ENCODE measurements around the gene FKBP6. TPM values are rescaled to one million over a fixed set of nuclear protein-coding genes. Genes with fewer than 3 reads are reported as not detected.
"Not testable (repeated sequence)": the region's sequence is repeated elsewhere in the genome, so short reads cannot be mapped to it uniquely, and the experiment has no call there.

The FKBP6 gene
- total RNA-seq, 5 donors from 2014 or later (not counting 1 experiment from before 2014, with no cell fraction given), result not detected

GRCh38 chr7:73366127-73366526 is 38.2 kb downstream of the FKBP6 start:
- Histone ChIP-seq H3K27ac (ENCODE audit: low read length) (no peak overlapping the region), H3K4me1 (ENCODE audit: control insufficient read depth in 1 of 2, extremely low read depth in 1 of 2, insufficient read depth in 2 of 2, low read length in 2 of 2) (no peaks in the 10 kb centered on the region), H3K4me3 (ENCODE audit: control insufficient read depth in 1 of 2, extremely low read depth in 1 of 2, low read length in 1 of 2) (no peak overlapping the region), H3K27me3 (replicated peaks in 1 of 2; ENCODE audit: control insufficient read depth in 2 of 2, extremely low read depth in 1 of 2, insufficient read depth in 2 of 2, low read length in 1 of 2) (peaks cover 0 to 8% of the 10 kb centered on the region in 2 experiments), H3K9me3 (no peaks in the 10 kb centered on the region), H3K36me3 (ENCODE audit: control insufficient read depth in 2 of 2, extremely low read depth in 1 of 2, insufficient read depth in 1 of 2, low read length in 1 of 2) (no peaks in the 10 kb centered on the region)
- Mint-ChIP-seq H3K27me3 (peaks cover 3 to 8% of the 10 kb centered on the region in 2 donors), H3K27ac (no peak overlapping the region), H3K4me3 (no peak overlapping the region), H3K9me3 (no peaks in the 10 kb centered on the region), H3K4me1 (no peaks in the 10 kb centered on the region), H3K36me3 (no peaks in the 10 kb centered on the region)
- POLR2A ChIA-PET, result no interaction called here
- CTCF ChIA-PET, result no interaction called here
- DNase-seq, result no peak
- ATAC-seq (replicated peaks in 1 of 4), result no peak
- 89% methylated on average over 5 of the region's 11 CpGs for WGBS (ENCODE audit: insufficient coverage)

DNA sequence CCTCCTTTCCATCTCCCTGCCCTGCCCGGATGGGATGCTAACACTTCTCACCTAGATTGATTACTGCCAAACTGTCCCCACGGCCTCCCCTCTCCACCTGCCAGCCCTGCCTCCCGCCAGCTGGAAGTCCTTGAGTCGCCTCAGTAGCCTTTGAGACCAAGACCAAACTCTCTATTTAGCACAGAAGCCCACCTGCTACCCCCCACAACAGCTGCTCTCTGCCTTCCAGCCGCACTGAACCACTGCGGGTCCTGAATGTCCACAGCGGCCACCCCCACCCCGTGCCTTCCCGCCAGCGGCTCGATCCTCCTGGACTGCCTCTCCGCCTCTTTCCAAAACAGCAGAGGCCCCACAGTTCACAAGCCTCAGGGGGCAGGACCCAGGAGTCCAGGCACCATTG is 39.0 kb downstream of the FKBP6 start:
- Mint-ChIP-seq H3K9me3 (no peaks in the 10 kb centered on the region), H3K4me3 (no peak overlapping the region), H3K4me1 (no peaks in the 10 kb centered on the region), H3K36me3 (no peaks in the 10 kb centered on the region), H3K27ac (no peak overlapping the region), H3K27me3 (peaks cover 3 to 8% of the 10 kb centered on the region in 2 donors)
- ATAC-seq (replicated peaks in 1 of 4), result no peak
- Histone ChIP-seq H3K9me3 (no peaks in the 10 kb centered on the region), H3K27ac (ENCODE audit: low read length) (no peak overlapping the region), H3K4me3 (ENCODE audit: control insufficient read depth in 1 of 2, extremely low read depth in 1 of 2, low read length in 1 of 2) (no peak overlapping the region), H3K4me1 (ENCODE audit: control insufficient read depth in 1 of 2, extremely low read depth in 1 of 2, insufficient read depth in 2 of 2, low read length in 2 of 2) (no peaks in the 10 kb centered on the region), H3K36me3 (ENCODE audit: control insufficient read depth in 2 of 2, extremely low read depth in 1 of 2, insufficient read depth in 1 of 2, low read length in 1 of 2) (no peaks in the 10 kb centered on the region), H3K27me3 (replicated peaks in 1 of 2; ENCODE audit: control insufficient read depth in 2 of 2, extremely low read depth in 1 of 2, insufficient read depth in 2 of 2, low read length in 1 of 2) (peaks cover 0 to 8% of the 10 kb centered on the region in 2 experiments)
- ChIA-PET POLR2A (no interaction called here), CTCF (no interaction called here)
- no peak for DNase-seq
- 86% methylated on average over 12 of the region's 12 CpGs for WGBS (ENCODE audit: insufficient coverage)

DNA sequence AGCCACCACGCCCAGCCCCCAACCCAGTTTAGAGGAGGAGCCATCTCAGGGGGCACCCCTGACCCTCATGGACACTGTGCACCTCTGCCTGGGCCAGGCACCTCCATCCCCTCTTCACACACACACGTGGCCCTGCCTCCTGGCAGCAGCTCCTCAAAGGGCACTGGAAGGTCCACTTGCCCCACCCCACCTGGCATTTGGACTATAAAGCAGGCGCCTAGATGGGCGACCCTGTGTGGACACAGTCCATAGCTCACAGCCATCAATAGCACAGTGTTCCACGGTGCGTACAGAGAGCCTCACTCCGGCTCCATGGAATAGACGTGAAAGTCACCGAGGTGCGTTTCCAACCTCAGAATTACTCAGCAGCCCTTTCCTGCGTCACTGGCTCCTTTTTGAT is 41.0 kb downstream of the FKBP6 start:
- WGBS (ENCODE audit: insufficient coverage), result 79% methylated on average over 11 of the region's 11 CpGs
- Histone ChIP-seq H3K36me3 (ENCODE audit: control insufficient read depth in 2 of 2, extremely low read depth in 1 of 2, insufficient read depth in 1 of 2, low read length in 1 of 2) (no peaks in the 10 kb centered on the region), H3K27ac (ENCODE audit: low read length) (no peak overlapping the region), H3K27me3 (replicated peaks in 1 of 2; ENCODE audit: control insufficient read depth in 2 of 2, extremely low read depth in 1 of 2, insufficient read depth in 2 of 2, low read length in 1 of 2) (peaks cover 0 to 2% of the 10 kb centered on the region in 2 experiments), H3K4me1 (ENCODE audit: control insufficient read depth in 1 of 2, extremely low read depth in 1 of 2, insufficient read depth in 2 of 2, low read length in 2 of 2) (no peaks in the 10 kb centered on the region), H3K4me3 (ENCODE audit: control insufficient read depth in 1 of 2, extremely low read depth in 1 of 2, low read length in 1 of 2) (no peak overlapping the region), H3K9me3 (no peaks in the 10 kb centered on the region)
- CTCF ChIA-PET, result no interaction called here
- Mint-ChIP-seq H3K4me3 (no peak overlapping the region), H3K9me3 (no peaks in the 10 kb centered on the region), H3K27ac (no peak overlapping the region), H3K36me3 (no peaks in the 10 kb centered on the region), H3K27me3 (peaks cover 2 to 7% of the 10 kb centered on the region in 2 donors), H3K4me1 (no peaks in the 10 kb centered on the region)
- POLR2A ChIA-PET, result no interaction called here
- no peak for ATAC-seq (replicated peaks in 1 of 4)
- no peak for DNase-seq

GRCh38 chr7:73369622-73370021 is 41.7 kb downstream of the FKBP6 start:
- no peaks in the 10 kb centered on the region for H3K9me3 ChIP-seq
- H3K4me1 ChIP-seq (ENCODE audit: control insufficient read depth in 1 of 2, extremely low read depth in 1 of 2, insufficient read depth in 2 of 2, low read length in 2 of 2), result no peaks in the 10 kb centered on the region
- no peak overlapping the region for H3K4me3 ChIP-seq (ENCODE audit: control insufficient read depth in 1 of 2, extremely low read depth in 1 of 2, low read length in 1 of 2)
- Mint-ChIP-seq H3K4me3 (no peak overlapping the region), H3K4me1 (no peaks in the 10 kb centered on the region), H3K36me3 (no peaks in the 10 kb centered on the region), H3K27me3 (peaks cover 3 to 10% of the 10 kb centered on the region in 2 donors), H3K9me3 (no peaks in the 10 kb centered on the region), H3K27ac (no peak overlapping the region)
- ChIA-PET POLR2A (no interaction called here), CTCF (no interaction called here)
- H3K27me3 ChIP-seq (replicated peaks in 1 of 2; ENCODE audit: control insufficient read depth in 2 of 2, extremely low read depth in 1 of 2, insufficient read depth in 2 of 2, low read length in 1 of 2), result peaks cover 0 to 2% of the 10 kb centered on the region in 2 experiments
- DNase-seq (no peak), ATAC-seq (replicated peaks in 1 of 4) (no peak)
- H3K27ac ChIP-seq (ENCODE audit: low read length), result no peak overlapping the region
- H3K36me3 ChIP-seq (ENCODE audit: control insufficient read depth in 2 of 2, extremely low read depth in 1 of 2, insufficient read depth in 1 of 2, low read length in 1 of 2), result no peaks in the 10 kb centered on the region
- WGBS (ENCODE audit: insufficient coverage), result 90% methylated on average over 3 of the region's 9 CpGs

DNA sequence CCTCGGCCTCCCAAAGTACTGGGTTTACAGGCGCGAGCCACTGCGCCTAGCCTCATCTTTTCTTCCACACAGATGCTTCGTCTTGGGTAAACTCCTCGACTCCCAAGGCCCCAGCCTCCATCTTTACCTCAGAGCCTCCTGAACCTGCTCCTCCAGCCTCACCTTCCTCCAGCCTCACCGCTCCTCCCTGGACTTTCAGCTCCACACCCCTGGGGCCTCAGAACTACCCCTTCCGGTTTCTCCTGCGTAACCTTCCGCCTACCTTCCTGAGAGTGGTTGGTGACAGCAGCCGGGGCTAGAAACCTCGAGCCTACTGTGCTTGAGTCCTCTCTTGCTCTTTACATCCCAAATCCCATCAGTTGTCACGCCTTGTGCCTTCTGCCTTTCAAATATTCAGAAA is 45.8 kb downstream of the FKBP6 start:
- no peaks in the 10 kb centered on the region for H3K9me3 ChIP-seq
- ATAC-seq (replicated peaks in 1 of 4), result no peak
- H3K36me3 Mint-ChIP-seq, result no peaks in the 10 kb centered on the region

DNA sequence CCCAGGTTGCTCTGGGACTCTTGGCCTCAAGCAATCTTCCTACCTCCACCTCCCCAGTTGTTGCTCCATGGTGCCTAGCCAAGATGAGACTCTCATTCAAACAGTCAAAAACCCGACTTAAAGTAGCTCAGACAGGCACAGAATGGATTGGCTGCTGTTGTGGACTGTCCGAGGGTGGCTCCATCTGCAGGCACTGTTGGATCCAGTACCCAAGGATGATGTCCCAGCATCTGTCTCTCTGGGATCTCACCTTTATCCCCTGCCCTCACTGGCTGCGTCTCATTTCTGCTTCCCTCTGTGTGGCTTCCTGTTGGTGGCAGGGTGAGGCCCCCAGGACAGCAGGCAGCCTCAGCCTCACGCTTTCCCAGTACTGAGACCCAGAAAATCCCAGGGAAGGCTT is 48.3 kb downstream of the FKBP6 start:
- H3K36me3 Mint-ChIP-seq; H3K9me3 Mint-ChIP-seq; H3K4me1 ChIP-seq (ENCODE audit: control insufficient read depth in 1 of 2, extremely low read depth in 1 of 2, insufficient read depth in 2 of 2, low read length in 2 of 2); H3K36me3 ChIP-seq (ENCODE audit: control insufficient read depth in 2 of 2, extremely low read depth in 1 of 2, insufficient read depth in 1 of 2, low read length in 1 of 2); H3K4me3 Mint-ChIP-seq; CTCF ChIA-PET; H3K4me1 Mint-ChIP-seq; ATAC-seq (replicated peaks in 1 of 4); H3K4me3 ChIP-seq (ENCODE audit: control insufficient read depth in 1 of 2, extremely low read depth in 1 of 2, low read length in 1 of 2); H3K9me3 ChIP-seq; POLR2A ChIA-PET; H3K27ac Mint-ChIP-seq; DNase-seq; H3K27ac ChIP-seq (ENCODE audit: low read length): not testable (repeated sequence)
- H3K27me3 Mint-ChIP-seq, result peaks cover 18 to 29% of the 10 kb centered on the region in 2 donors
- 70% methylated on average over 3 of the region's 4 CpGs for WGBS (ENCODE audit: insufficient coverage)
- peaks cover 0 to 39% of the 10 kb centered on the region in 2 experiments for H3K27me3 ChIP-seq (replicated peaks in 1 of 2; ENCODE audit: control insufficient read depth in 2 of 2, extremely low read depth in 1 of 2, insufficient read depth in 2 of 2, low read length in 1 of 2)

More for the DNA sequence above, 45.8 kb downstream of the FKBP6 start:
- WGBS (ENCODE audit: insufficient coverage), result 83% methylated on average over 12 of the region's 13 CpGs
- Histone ChIP-seq H3K36me3 (ENCODE audit: control insufficient read depth in 2 of 2, extremely low read depth in 1 of 2, insufficient read depth in 1 of 2, low read length in 1 of 2) (no peaks in the 10 kb centered on the region), H3K27ac (ENCODE audit: low read length) (no peak overlapping the region), H3K4me3 (ENCODE audit: control insufficient read depth in 1 of 2, extremely low read depth in 1 of 2, low read length in 1 of 2) (no peak overlapping the region), H3K27me3 (replicated peaks in 1 of 2; ENCODE audit: control insufficient read depth in 2 of 2, extremely low read depth in 1 of 2, insufficient read depth in 2 of 2, low read length in 1 of 2) (peaks cover 0 to 32% of the 10 kb centered on the region in 2 experiments), H3K4me1 (ENCODE audit: control insufficient read depth in 1 of 2, extremely low read depth in 1 of 2, insufficient read depth in 2 of 2, low read length in 2 of 2) (no peaks in the 10 kb centered on the region)
- ChIA-PET CTCF (no interaction called here), POLR2A (interaction anchor here in 1 of 2 donors (0.6 kb wide), 1 partner anchor 516 kb away, joined by 3 read pairs; no protein-coding TSS in a partner anchor)
- Mint-ChIP-seq H3K27ac (no peak overlapping the region), H3K4me3 (no peak overlapping the region), H3K4me1 (peaks cover 0 to 3% (median 0%) of the 10 kb centered on the region in 3 donors), H3K27me3 (peaks cover 18 to 27% of the 10 kb centered on the region in 2 donors), H3K9me3 (no peaks in the 10 kb centered on the region)
- DNase-seq, result no peak
